HG02678 (cell line): ENCODE results near the gene CFAP251.
"Not testable (repeated sequence)": the region's sequence is repeated elsewhere in the genome, so short reads cannot be mapped to it uniquely, and the experiment has no call there.

Experiments used
- ATAC-seq: cut with Tn5 transposase; IDR thresholded peaks from one replicate; pipeline ENCODE4 v1.9.1; 2021; ENCODE audit warnings: mild to moderate bottlenecking, moderate library complexity; ENCODE audit not compliant: unreplicated experiment

The CFAP251 gene, protein sequence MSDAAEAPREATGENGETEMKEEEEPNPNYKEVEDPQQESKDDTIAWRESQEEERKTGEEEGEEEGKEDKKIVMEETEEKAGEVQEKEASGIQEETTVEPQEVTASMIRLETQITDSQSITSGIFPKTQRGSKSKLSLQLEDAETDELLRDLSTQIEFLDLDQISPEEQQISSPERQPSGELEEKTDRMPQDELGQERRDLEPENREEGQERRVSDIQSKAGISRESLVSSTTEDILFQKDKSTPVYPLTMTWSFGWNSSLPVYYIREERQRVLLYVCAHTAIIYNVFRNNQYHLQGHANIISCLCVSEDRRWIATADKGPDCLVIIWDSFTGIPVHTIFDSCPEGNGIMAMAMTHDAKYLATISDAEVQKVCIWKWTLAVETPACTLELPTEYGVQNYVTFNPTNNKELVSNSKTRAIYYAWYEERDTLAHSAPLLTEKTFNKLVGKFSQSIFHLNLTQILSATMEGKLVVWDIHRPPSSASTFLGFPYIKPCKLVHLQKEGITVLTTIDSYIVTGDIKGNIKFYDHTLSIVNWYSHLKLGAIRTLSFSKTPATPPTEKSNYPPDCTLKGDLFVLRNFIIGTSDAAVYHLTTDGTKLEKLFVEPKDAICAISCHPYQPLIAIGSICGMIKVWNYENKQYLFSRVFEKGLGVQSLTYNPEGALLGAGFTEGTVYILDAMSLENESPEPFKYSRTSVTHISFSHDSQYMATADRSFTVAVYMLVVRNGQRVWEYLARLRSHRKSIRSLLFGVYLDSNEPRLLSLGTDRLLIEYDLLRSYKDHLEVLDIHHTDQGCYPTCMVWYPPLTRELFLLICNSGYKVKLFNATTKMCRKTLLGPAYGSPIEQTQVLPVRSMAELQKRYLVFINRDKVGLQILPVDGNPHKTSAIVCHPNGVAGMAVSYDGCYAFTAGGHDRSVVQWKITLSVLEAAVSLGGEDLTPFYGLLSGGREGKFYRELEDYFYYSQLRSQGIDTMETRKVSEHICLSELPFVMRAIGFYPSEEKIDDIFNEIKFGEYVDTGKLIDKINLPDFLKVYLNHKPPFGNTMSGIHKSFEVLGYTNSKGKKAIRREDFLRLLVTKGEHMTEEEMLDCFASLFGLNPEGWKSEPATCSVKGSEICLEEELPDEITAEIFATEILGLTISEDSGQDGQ

DNA sequence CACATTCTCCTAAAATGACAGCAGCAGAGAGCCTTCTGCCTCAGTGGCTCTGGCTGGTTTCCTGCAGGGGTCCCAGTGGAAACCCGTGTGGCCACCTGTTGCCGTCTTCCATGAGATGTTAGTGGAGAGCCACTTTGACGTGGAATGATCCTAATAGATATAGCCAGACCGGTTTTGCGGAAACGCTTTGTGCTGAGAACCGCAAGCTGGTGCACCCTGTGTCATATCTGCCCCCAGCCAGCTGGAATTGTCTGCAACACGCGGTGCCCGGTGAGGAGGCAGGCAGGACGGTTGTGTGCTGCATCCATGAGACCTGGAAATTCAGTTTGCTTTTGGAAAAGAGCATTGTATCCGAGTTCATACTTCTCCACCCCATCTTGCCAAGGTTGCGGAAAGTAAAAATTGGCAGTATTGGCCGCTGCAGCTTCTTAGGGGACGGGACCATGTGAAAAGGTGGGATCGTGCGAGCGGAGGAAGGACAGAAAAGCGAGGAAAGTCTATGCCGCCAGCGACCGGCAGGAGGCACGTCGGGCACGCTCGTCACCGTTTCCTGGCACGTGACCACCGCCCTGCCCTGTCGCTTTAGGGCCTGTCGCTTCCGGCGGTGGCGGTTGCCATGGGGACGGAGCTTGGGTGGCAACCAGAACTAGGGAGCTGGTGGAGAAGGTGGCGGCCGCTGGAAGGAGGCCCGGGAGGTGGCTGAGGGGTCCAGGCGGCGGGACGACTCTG, at the start of gene CFAP251:
Gene CFAP251 (plus strand): TSS at position 643 of the 729 bp plus-strand sequence. CDS start 2,714 bp downstream, outside the sequence.
- ATAC-seq = peak; percentile 98

DNA sequence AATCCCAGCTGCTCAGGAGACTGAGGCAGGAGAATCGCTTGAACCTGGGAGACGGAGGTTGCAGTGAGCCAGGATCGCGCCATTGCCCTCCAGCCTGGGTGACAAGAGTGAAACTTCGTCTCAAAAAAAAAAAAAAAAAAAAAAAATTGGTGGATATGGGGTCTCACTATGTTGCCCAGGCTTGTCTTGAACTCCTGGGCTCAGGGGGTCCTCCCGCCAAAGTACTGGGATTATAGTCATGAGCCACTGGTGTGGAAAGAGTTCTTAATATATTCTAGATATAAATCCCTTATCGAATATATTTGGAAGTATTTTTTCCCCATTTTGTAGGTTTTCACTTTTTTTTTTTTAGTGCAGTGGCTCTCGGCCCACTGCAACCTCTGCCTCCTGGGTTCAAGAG, 49.2 kb upstream of the CFAP251 start:
- ATAC-seq = not testable (repeated sequence)

DNA sequence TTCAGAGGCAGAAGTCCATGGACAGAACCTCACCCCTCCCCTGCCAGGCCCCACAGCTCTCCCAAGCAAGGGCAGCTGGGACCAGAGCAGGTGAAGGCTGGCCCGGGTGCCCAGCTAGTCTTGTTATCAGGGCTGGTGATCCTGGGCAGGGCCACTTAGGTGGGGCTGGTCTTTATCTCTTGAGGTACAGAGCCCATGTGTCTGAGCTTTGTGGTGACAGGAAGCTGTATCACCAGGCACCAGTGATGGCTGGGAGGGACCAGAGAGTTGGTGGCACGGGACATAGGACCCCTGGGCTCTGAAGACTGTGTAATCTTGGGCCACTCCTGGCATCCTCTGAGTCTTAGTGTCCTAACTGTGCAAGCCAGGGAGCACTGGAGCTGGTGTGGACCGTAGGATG, 46.9 kb upstream of the CFAP251 start:
- no peak for ATAC-seq

DNA sequence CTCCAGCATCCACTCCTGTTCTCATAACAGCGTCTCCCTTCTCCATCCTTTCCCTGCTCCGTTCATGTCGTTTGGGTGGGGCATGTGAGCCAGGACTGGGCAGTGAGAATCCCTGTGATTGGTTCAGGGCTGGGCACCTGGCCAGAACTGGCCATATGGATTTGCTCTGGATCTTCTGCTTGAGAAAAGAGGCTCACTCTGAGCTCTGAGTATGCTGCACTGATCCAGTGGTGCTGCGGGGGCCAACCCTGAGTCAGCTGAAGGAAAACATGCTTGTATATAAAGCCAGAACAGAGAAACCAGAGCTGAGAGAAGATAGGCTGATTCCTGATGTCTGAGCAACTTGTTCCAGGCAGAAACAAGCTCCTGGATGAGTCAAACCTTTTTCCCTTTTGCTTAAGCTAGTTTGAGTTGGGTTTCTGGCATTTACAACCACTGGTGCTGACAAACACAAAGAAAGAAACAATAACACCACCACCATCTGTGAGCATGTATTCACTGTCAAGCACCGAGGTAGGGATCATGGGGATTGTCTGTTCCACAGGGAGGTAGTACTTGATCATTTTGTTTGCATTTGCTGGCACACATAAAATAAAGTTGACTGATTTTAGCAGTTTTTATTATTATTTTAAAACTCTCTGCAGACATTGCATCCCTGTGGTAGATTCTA, 45.7 kb upstream of the CFAP251 start:
- no peak for ATAC-seq

DNA sequence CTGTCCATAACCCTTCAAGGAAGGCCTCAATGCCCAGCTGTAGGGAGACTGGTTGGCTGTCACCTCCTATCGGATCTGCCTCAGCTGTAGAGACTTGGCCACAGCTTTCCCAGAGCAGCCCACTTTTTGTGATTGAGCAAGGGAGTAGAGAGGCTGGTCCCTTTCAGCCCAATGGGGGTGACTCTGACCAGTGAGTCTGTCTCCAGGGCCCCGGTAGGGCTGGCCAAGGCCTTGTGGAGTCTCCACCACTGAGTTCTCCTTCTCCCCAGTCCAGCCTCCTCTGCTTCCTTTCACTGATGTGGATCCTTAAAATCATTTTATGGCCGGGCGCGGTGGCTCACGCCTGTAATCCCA, 45.2 kb upstream of the CFAP251 start:
- ATAC-seq = no peak

DNA sequence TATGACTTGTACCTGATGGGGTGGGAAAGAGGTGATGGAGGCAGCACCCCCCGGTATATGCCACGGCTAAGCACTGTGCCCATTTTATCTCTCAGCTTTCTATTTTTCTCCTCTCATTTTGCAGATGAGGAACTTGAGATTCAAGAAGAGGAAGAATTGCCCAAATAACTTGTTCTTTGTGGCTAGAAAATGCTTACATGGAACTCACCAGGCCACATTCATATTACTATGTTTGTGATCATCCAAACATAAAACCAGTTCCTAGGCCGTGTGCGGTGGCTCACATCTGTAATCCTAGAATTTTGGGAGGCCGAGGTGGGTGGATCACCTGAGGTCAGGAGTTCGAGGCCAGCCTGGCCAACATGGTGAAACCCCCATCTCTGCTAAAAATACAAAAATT, 44.3 kb upstream of the CFAP251 start:
- no peak for ATAC-seq

DNA sequence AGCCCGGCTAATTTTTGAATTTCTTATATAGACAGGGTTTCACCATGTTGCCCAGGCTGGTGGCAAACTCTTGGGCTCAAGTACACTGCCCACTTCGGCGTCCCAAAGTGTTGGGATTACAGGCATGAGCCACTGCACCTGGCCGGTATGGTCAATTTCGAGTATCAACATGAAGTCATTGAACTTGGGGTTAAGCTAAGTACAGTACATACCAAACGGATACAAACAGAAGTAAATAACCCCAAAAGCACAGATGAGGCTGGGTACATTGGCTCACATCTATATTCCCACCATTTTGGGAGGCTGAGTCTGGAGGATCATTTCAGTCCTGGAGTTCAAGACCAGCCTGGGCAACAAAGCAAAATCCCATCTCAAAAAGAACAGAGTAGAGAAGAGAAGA, 42.8 kb upstream of the CFAP251 start:
- no peak for ATAC-seq

DNA sequence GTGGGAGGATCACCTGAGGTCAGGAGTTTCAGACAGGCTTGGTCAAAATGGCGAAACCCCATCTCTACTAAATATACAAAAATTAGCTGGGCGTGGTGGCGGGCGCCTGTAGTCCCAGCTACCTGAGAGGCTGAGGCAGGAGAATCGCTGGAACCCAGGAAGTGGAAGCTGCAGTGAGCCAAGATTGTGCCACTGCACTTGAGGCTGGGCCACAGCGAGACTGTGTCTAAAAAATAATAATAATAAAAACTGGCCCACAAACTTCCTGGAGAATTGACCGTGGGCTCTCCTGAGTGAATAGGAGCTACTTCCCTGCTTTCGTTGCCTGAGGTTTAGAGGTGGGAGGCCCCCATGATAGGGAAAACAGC, 42.3 kb upstream of the CFAP251 start:
- not testable (repeated sequence) for ATAC-seq

DNA sequence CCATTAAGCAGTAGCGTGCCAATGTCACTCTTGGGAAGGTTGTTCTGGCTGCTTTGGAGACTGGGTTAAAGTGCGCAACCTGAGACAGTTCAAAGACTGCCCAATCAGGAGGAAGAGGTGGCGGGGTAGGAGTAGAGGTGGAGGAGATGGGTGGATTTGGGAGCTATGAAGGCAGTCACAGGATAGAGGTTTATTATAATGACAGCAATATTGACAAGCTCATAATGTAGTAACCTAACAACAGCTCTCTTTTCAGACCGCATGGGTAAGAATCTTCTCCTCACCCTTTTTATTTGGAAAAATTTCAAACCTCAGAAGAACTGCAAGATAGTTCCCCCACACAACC, 35.1 kb upstream of the CFAP251 start:
- ATAC-seq = no peak

DNA sequence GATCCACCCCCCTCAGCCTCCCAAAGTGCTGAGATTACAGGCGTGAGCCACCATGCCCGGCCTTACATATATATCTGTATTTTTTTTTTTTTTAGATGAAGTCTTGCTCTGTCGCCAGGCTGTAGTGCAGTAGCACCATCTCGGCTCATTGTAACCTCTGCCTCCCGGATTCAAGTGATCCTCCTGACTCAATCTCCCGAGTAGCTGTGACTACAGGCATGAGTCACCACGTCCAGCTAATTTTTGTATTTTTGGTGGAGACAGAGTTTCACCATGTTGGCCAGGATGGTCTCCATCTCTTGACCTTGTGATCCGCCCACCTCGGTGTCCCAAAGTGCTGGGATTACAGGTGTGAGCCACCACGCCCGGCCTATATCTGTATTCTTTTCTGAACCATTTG, 33.3 kb upstream of the CFAP251 start:
- not testable (repeated sequence) for ATAC-seq

DNA sequence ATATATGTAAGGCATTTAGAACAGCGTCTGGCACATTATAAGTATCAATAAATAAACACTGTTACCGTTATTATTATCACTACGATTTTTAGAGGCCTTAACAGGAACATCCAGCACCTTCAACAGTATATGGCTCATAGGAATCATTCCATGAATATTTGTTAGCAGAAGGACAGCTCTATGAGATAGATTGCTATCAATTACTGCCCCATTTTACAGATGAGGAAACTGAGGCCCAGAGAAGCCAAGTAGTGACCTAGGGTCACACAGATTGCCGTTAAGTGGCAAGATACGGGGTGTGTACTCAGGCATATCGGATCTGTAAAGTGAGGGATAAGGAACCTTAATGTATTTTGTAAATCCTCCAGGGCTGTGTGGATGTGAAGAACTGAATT, 30.3 kb upstream of the CFAP251 start:
- no peak for ATAC-seq

DNA sequence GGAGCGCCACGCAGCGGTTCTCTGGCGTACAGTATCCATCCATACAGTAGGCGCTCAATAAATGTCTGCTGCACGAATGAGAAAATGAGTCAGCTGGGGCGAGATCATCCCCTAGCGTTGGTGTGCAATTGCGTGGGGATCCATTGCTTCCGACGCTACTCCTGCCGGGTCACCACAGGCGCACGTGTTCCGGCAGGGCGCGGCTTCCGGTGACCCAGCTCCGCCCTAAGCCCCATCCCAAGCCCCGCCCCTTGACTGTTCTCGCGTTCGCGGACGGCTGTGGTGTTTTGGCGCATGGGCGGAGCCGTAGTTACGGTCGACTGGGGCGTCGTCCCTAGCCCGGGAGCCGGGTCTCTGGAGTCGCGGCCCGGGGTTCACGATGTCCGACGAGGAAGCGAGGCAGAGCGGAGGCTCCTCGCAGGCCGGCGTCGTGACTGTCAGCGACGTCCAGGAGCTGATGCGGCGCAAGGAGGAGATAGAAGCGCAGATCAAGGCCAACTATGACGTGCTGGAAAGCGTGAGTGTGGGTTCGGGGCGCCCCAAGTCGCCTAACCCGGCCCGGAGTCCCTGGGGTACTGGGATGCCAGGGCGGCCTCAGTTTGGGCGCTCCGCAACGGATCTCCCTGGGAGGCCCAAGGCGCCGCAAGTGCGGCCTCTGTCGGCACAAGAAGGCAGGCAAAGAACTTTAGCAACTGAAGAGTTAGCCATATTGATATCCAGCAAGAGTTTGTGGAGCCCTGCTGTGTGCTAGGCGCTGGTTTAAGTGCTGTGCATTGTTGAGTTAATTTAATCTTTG, 29.7 kb upstream of the CFAP251 start, which contains the start of gene PSMD9:
Gene PSMD9 (plus strand): TSS at position 313 of the 796 bp plus-strand sequence. CDS start 67 bp downstream, at position 380.
- ATAC-seq = peak; percentile 90

DNA sequence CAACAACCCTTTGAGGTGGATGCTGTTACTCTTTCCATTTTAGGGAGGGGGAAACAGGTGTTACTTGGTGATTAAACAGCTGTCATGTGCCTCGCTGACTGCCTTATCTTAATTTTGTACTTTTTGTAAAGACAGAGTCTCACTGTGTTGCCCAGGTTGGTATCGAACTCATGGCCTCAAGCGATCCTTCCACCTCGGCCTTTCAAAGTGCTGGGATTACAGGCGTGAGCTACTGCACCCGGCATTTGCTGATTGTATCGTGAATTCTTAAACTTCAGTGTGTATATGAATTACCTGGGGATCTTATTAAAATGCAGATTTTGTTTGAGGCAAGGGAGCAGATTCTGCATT, 29.1 kb upstream of the CFAP251 start:
- no peak for ATAC-seq

DNA sequence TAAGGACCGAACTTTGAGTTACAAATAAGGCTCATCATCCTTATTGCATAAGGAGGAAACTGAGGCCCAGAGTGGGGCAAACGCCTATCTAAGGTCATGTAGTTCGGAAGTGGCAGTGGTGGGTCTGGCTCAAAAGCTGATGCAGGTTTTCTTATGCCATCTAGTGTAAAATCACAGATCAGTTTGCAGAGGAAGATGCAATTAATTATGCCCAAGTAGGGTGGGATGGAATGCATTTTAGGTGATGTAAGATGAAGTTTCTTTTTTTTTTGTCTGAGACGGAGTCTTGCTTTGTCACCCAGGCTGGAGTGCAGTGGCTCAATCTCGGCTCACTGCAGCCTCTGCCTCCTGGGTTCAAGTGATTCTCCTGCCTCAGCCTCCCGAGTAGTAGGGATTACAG, 28.7 kb upstream of the CFAP251 start:
- not testable (repeated sequence) for ATAC-seq

DNA sequence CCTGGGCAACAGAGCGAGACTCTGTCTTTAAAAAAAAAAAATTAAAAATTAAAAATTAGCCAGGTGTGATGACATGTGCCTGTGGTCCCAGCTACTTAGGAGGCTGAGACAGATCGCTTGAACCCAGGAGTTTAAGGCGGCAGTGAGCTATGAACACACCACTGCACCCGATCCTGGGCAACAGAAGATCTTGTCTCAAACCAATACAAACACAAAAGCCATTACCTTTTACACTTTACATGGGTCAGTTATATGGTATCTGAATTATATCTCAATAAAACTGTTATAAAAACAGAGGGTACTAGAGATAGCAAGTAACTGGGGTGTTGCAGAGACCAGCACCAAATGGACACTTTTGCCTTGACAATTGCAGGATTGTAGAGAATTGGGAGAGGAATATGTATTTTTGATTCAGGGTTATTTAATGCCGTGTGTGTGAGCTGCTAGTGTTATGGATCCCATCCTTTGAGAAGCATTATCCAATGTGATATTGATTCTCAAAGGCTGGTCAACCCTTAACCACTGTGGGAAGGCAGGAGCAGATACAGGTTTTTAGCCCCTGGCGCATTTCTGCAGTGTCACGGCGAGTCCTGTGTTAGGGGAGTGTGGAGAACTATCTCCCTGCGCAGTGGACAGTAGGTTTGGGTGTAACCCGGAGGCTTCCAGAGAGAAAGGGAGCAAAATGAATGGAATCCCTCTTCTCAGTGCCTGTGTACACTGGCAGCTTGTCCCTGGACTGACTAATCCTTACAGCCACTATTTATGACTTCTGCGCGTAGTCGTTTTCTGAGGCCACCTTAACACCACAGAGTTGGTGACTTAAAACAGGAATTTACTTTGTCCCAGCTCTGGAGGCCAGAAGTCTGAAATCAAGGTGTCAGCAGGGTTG, 25.5 kb upstream of the CFAP251 start:
- no peak for ATAC-seq

DNA sequence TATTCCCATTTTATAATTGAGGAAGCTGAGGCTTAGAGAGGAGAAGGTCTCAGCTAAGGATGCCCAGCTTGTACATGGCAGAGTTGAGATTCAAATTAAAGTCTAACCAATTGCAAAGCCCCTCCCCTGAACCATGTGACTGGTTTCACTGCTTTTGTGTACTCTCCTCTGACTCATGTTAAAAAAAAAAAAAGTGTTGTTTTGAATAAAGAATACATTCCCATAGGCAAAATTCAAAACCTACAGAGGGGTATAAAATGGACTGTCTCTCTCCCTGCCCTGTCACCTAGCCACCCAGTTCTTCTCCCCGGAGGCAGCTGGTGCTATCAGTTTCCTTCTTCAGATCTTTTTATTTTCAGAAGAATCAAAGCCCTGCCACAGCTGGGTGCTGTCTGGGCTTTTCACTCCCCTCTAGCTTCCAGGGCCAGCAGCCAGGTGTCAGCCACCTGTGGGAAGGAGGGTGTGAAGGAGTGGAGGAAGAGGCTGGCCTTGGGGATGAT, 24.4 kb upstream of the CFAP251 start:
- no peak for ATAC-seq

DNA sequence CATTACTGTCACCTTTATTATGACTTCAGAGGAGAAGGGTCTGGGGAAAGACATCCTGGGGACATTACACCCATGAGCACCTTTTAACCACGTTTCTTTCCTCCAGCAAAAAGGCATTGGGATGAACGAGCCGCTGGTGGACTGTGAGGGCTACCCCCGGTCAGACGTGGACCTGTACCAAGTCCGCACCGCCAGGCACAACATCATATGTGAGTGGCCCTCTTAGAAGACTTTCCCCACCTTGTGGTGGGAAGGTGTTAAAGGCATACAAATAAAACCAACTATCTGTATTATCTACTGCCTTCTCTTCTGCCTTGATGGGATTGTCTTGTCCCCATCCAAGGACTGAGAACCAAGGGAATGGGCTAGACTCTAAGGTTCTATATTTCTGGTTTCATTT, 23.8 kb upstream of the CFAP251 start:
- ATAC-seq = no peak

DNA sequence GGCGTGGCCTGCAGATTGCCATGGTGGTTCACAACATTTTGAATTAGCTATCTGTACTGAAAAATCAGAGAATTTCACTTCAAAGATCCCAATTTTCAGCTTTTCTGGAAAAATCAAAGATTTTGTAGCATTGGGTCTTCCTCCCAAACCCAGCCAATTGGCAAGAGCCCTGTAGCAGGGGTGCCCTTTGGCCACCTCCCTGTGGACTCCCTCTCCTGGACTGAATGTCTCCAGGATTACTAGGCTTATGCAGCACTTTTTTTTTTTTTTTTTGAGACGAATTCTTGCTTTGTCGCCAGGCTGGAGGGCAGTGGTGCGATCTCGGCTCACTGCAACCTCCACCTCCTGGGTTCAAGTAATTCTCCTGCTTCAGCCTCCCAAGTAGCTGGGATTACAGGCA, 20.1 kb upstream of the CFAP251 start:
- ATAC-seq = no peak
